Caki2 (cell line): ENCODE results near the gene RETREG2. TPM values are rescaled to one million over a fixed set of nuclear protein-coding genes. Genes with fewer than 3 reads are reported as not detected.

Experiments
- DNase-seq: peaks from one replicate; pipeline ENCODE4 v3.0.0-alpha.2; 2015; ENCODE audit warnings: low read depth
- in situ Hi-C: cut with HindIII; loops from 2 replicates; pipeline ENCODE4 v1.10.0; 2016; ENCODE audit warnings: low sequenced_read_pairs, low pct_unique_long_range_greater_than_20kb, mixed read lengths
- total RNA-seq: library from RNA; depleted of rRNA; stranded (reverse); fragments of >200 nt; shearing (Covaris generic); gene quantifications from 2 replicates; pipeline ENCODE4 v1.2.3, GENCODE V29; 2014; ENCODE audit warnings: low replicate concordance

Gene RETREG2
- total RNA-seq, 1 experiment from 2014 or later, result 72.1 TPM

DNA sequence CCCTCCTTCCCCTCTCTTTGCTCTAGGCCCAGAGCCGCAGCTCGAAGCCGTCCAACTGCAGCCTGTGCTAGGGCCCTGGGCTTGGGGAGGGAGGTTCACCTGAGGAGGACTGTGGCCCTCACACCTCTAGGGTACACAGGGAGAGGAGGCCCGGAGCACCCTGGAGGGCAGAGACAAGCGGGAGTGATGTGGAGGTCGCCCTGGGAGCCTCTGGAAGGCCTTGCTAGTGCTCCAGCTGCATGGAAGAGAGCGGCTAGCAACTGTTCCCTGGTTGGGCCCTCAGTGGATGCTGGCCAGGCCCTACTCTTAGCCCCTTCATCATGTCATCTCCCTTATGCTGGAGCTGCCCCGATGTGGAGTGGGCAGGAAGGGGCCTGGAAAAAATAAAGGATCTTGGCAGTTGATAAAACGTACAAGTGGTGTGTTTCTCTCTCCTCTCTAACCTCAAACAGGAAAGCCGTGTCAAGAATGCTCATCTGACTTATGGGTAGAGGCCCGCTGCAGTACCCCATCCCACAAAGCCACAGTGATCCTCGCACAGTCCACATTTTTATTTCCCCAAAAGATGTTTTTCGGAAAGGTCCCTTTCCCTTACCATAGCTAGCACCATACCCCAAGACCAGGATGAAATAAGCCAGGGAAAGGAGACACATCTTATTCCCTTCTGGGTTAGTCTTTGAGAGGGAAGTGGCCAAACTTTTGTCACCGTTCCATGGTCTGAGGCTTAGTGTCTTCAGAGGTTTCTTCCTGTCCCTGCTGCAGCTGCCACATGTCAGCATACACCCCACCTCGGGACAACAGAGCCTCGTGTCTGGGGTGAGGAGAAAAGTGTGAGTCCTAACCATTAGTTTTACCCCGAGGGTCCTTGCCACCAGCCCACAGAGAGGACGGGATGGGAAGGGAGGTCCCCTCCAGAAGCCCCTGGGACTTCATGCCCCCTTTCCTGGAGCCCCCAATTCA is 31.4 kb downstream of the RETREG2 start:
- in situ Hi-C loops, result no loop called here
- no peak for DNase-seq

GRCh38 chr2:219210196-219210885 is 32.3 kb downstream of the RETREG2 start:
- DNase-seq, result no peak
- in situ Hi-C loops, result no loop called here

DNA sequence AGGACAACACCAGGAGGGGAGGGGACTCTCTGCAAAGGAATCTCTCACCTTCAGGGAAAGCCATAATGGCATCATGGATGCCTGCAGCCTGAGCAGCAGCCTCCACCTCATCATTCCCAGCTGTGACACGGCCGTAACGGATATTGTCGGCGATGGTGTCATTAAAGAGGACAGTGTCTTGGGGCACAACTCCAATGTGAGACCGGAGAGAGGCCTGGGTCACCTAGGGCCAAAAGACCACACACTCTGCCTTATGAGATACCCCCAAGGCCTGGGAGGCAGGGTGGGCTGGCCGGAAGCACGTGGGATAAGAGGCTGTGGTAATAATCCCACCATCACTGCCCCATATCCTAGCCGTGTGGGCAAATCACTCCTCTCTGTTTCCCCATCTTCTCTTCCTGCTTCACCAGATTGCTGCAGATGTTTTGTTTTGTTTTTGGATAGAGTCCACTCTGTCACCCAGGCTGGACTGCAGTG is 32.8 kb downstream of the RETREG2 start:
- in situ Hi-C loops, result no loop called here
- DNase-seq, result no peak

GRCh38 chr2:219213026-219213415 is 34.9 kb downstream of the RETREG2 start:
- no peak for DNase-seq
- in situ Hi-C loops, result no loop called here

GRCh38 chr2:219213486-219214071 is 35.5 kb downstream of the RETREG2 start:
- in situ Hi-C loops, result no loop called here
- DNase-seq, result no peak

DNA sequence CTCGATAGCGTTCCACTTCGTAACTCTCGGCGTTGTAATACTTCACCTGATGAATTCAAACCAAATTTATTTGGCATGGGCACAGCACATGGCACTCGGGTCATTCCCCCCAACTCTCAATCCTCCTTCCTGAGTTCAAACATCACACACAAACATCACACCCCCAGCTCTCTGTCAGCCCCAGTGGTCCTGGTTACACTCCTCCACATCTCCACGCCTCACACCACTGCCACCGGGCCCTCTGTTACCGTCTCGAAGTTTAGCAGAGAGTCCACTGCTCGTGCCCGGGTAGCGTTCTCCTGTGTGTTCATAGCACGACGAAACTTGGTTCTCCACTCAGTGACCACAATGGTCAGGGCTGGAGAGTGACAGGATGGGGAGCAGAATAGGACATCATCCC is 36.1 kb downstream of the RETREG2 start:
- in situ Hi-C loops, result no loop called here
- DNase-seq, result no peak

GRCh38 chr2:219214786-219215185 is 36.7 kb downstream of the RETREG2 start:
- no peak for DNase-seq
- in situ Hi-C loops, result no loop called here

DNA sequence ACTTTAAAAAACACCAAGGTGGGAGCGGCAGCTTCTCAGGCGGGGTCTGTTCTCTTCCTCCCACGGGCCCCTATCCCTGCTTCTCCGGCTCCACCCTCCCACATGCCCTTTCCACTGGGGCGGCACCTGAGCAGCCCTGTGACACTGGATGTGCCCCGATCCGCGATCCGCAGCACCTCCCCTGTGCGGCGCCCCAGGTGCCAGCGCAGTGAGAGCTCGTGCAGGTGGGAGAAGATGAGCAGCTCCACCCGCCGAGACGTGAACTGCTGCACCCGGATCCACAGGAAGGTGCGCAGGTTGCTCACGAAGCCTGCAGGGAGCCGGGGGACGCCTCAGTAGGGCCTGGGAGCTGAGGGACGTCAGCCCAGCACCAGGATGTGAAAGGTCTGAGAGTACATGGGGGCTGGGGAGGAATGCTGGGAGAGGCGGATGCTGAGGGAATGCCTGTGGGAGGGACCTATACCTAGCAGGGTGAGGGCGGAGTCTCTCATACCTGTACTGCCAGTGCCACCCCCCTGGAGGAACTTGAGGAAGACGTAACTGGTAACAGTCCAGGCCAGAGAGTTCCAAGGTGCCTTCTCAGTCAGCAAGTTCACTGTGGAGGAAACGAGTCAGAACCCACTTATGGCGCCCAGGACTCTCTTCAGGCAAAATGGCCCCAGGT is 37.9 kb downstream of the RETREG2 start:
- in situ Hi-C loops, result no loop called here
- DNase-seq, result no peak

DNA sequence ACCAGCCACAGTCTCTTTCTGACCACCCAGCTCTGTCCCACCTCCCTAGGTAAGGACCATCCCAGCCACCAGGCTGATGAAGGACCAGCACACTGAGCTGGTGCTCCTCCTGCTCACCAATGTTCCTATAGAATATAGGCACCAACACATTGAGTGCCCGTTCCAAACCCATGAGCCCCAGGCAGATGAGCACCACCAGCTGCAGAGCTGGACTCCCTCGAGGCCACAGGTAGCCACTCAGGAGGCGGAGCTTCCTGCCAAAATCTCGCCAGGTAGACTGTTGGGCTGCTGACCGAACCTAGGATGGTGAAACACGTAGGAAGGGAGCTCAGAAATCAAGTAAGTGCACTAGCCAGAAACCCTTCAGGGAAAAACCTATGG is 38.5 kb downstream of the RETREG2 start:
- in situ Hi-C loops, result no loop called here
- DNase-seq, result no peak

- peak; percentile 77 for DNase-seq
- in situ Hi-C loops, result no loop called here
Observed at GRCh38 chr2:219218217-219218731, 40.2 kb downstream of the RETREG2 start.

DNA sequence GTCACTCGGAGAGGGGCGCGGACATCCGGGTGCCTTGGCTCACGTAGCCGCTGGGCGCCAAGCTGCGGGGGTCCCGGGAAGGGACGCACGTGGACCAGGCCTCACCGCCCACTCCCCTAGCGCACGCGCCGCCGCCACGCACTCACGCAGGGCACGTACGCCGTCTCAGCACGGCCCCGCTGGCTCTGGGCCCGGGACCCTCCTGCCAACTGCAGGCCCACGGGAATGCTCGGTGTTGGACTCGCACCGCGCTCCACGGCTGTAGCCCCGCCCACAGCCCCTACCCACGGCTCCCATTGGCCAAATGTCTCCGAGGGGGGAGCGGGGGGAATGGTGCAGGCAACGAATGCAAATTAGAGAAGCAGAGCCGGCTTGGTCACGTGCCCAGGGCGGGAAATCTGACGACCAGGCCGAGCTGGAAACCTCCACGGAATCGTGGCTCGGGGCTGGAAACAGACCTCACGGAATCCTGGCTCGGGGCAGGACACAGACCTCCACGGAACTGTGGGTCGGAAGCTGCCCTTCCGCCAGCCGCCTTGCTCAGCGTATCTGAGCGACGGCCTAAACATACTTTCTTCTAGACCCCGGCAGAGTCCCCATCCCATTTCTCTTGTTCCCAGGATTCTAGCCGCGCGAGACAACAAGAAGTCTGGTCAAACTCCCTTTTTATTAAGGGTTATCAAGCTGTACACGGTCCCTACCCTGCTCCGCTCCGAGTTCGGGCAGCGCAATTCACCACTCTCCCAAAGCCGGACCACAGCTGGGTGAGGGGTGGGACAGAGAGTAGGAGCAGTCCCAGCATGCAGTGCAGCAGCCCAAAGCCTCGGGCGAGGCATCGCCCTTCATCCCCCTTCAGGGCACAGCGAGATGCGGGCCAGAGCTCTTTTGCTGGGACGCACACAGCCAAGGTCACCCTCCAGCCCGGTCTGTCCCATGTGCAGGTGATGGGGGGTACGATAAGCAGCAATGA is 40.9 kb downstream of the RETREG2 start, which contains the start of gene ABCB6:
Gene ABCB6, minus strand, starts transcription at position 227 of the 970 bp plus-strand sequence. CDS start 285 bp downstream, outside the sequence.
- DNase-seq, result peak; percentile 91
- in situ Hi-C loops, result no loop called here

DNA sequence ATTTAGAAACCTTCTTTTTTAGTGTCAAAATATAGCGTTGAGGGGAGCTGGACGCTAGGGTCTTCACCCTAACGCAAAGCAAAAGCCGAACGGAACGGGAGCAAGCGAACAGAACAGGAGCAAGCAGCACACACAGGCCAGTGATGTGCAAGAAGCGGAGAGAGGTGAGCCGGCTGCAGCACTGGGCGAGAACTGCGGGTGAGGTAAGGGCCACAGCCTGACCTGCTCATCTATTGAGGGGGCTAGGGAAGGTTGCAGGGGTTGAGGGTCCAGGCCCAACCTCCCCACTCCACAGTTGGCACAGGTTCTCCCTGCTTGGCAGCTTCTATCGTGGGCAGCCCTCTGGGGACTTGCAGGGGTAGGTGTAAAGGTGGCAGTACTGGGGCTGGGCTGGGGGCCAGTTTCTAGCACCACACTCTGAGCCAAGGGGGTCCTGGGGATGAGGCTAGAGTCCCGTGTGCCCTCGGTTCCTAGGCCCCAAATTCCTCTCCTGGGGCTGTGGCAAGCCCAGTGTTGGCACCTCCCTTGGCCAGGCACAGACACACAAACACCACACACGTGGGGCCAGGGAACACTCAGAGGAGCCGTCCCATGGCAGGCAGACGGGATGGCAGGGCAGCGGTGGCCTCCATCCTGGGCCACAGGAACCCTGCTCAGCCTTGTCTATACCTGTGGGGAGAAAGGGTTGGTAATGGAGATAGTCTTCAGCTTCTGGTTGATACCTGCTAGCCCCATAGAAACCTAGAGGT is 41.9 kb downstream of the RETREG2 start:
- no peak for DNase-seq
- in situ Hi-C loops, result no loop called here

GRCh38 chr2:219220652-219221402 is 42.8 kb downstream of the RETREG2 start:
- DNase-seq, result no peak
- in situ Hi-C loops, result no loop called here

GRCh38 chr2:219221957-219222518 is 44.0 kb downstream of the RETREG2 start:
- DNase-seq, result no peak
- in situ Hi-C loops, result no loop called here

- no peak for DNase-seq
- in situ Hi-C loops, result no loop called here
Observed at GRCh38 chr2:219223831-219224610, 45.9 kb downstream of the RETREG2 start.
